K562 (cell line): ENCODE measurements around the gene MLX. TPM values are rescaled to one million over a fixed set of nuclear protein-coding genes. Genes with fewer than 3 reads are reported as not detected.
A peak's percentile ranks its signal among the peaks of the same experiment; 100 is the strongest.

Source experiments
- ETV6 ChIP-seq, 3 experiments: fragments of 150-350 bp in 1 of 3; sonication (generic) in 1 of 3; formaldehyde crosslinking in 1 of 3; IDR thresholded peaks; 2 replicates each; pipeline versions ENCODE4 v1.6.1 to v1.8.0; 2014 to 2022; ENCODE audit warnings: borderline replicate concordance in 2 of 3, low read depth in 2 of 3, antibody characterized with exemption in 1 of 3, low read length in 1 of 3, mild to moderate bottlenecking in 1 of 3, missing genetic modification reagents in 1 of 3
- HNRNPLL ChIP-seq: fragments of 200-400 bp; formaldehyde crosslinking; IDR thresholded peaks from 2 replicates; pipeline ENCODE4 v1.6.1; 2017; ENCODE audit warnings: low read length, low read depth, mild to moderate bottlenecking; ENCODE audit not compliant: poor library complexity, severe bottlenecking
- KDM1A ChIP-seq, 2 experiments: fragments of 450-650 bp; IDR thresholded peaks; 2 replicates each; pipeline ENCODE4 v1.6.1; 2016; ENCODE audit warnings: mild to moderate bottlenecking in 2 of 2
- NFATC3 ChIP-seq: fragments of 450-650 bp; IDR thresholded peaks from 2 replicates; pipeline ENCODE4 v1.6.1; 2017; ENCODE audit warnings: mild to moderate bottlenecking
- POLR2AphosphoS2 ChIP-seq: IDR thresholded peaks from 2 replicates; pipeline ENCODE4 v1.6.1; 2012; ENCODE audit warnings: low read length, improper control_type of control experiment
- TAL1 ChIP-seq: fragments of 450-650 bp; IDR thresholded peaks from 2 replicates; pipeline ENCODE4 v1.6.1; 2016; ENCODE audit warnings: mild to moderate bottlenecking
- ZNF3 ChIP-seq: fragments of 250-450 bp; sonication (Bioruptor Pico); IDR thresholded peaks from 2 replicates; pipeline ENCODE4 v1.5.0; 2021; ENCODE audit warnings: mild to moderate bottlenecking, moderate library complexity
- polyA plus RNA-seq, 8 experiments: library from polyadenylated mRNA; depleted of rRNA in 4 of 8; stranded (reverse) in 5 of 8; unstranded in 3 of 8; fragments of >200 nt; fragmentation: Nextera tagmentation in 2 of 8; fragmentation: Illumina TruSeq in 1 of 8; extraction: Ambion mirVana in 2 of 8; extraction: Trizol in 1 of 8; gene quantifications; 2 replicates each; pipeline versions ENCODE4 v1.2.1 to v1.2.3, GENCODE V29; 2011 to 2014; ENCODE audit warnings: inconsistent platforms in 1 of 8, missing spikeins in 1 of 8
- total RNA-seq, 7 experiments: library from RNA; depleted of rRNA in 6 of 7; stranded (reverse); fragments of >200 nt in 6 of 7; fragmentation: Illumina TruSeq in 2 of 7; extraction: Trizol in 2 of 7; gene quantifications; 2 replicates each; pipeline versions ENCODE4 v1.2.1 to v1.2.3, GENCODE V29; 2011 to 2021; ENCODE audit warnings: low replicate concordance in 1 of 7
- TF ChIP-seq, protein P1 (sequence below): sonication (generic); formaldehyde crosslinking; IDR thresholded peaks from 2 replicates; pipeline ENCODE4 v1.8.0; 2022; ENCODE audit warnings: mild to moderate bottlenecking, missing genetic modification reagents
- TF ChIP-seq, protein P2 (sequence below): fragments of 250-450 bp; sonication (Bioruptor Pico); IDR thresholded peaks from 2 replicates; pipeline ENCODE4 v1.5.0; 2020; ENCODE audit warnings: mild to moderate bottlenecking
- TF ChIP-seq, protein P3 (sequence below): sonication (generic); formaldehyde crosslinking; IDR thresholded peaks from 2 replicates; pipeline ENCODE4 v1.9.0; 2022; ENCODE audit warnings: mild to moderate bottlenecking, missing genetic modification reagents
- TF ChIP-seq, protein P4 (sequence below): sonication (generic); formaldehyde crosslinking; IDR thresholded peaks from 2 replicates; pipeline ENCODE4 v1.8.0; 2023; ENCODE audit warnings: missing genetic modification reagents, mild to moderate bottlenecking, borderline replicate concordance
- TF ChIP-seq, protein P5 (sequence below): fragments of 450-650 bp; formaldehyde crosslinking; IDR thresholded peaks from 2 replicates; pipeline ENCODE4 v1.4.0; 2022; ENCODE audit warnings: missing genetic modification characterization
- TF ChIP-seq, protein P6 (sequence below): fragments of 200-400 bp; formaldehyde crosslinking; IDR thresholded peaks from 2 replicates; pipeline ENCODE4 v1.6.1; 2017; ENCODE audit warnings: mild to moderate bottlenecking, low read depth, low read length, moderate library complexity

MLX gene
- total and polyA plus RNA-seq, 9 of the 15 experiments (the other 6 are each of a cell fraction or from before 2014, with no cell fraction given) = 42.9 to 100 (median 58.9) TPM

DNA sequence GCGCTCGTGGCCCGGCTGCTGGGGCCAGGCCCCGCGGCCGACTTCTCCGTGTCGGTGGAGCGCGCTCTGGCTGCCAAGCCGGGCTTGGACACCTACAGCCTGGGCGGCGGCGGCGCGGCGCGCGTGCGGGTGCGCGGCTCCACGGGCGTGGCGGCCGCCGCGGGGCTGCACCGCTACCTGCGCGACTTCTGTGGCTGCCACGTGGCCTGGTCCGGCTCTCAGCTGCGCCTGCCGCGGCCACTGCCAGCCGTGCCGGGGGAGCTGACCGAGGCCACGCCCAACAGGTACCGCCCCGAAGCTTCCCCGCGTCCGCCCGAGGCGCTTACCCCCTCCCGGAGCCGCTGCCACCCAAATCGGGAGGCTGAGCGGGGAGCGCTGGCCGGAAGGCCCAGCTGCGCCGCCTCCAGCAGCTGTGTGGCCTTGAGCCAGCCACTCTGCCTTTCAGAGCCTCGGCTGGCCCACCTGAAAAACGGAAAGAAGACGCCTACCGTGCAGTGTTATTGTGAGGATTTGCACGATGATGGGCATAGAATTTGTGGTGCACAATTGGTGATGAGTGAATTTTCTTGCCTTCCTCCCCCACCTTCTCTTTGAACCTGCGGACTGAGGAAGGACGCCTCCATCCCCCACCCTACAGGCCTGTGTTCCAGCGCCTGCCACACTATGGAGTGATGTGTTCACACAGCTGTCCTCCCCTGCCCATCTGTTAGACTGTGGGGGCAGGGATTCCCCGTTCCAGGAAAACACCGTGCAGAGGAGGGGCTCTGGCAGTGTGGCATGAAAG, 30.3 kb upstream of the MLX start (continued):
- no peak for TF ChIP-seq ETV6 (IDR thresholded peaks at IDR 0.05; ENCODE audit: borderline replicate concordance in 1 of 2, low read depth in 2 of 2, low read length in 1 of 2)
- no peak for TF ChIP-seq ETV6 (CRISPR knock-in tag; IDR thresholded peaks at IDR 0.05; ENCODE audit: borderline replicate concordance)
- TF ChIP-seq, protein P1, sequence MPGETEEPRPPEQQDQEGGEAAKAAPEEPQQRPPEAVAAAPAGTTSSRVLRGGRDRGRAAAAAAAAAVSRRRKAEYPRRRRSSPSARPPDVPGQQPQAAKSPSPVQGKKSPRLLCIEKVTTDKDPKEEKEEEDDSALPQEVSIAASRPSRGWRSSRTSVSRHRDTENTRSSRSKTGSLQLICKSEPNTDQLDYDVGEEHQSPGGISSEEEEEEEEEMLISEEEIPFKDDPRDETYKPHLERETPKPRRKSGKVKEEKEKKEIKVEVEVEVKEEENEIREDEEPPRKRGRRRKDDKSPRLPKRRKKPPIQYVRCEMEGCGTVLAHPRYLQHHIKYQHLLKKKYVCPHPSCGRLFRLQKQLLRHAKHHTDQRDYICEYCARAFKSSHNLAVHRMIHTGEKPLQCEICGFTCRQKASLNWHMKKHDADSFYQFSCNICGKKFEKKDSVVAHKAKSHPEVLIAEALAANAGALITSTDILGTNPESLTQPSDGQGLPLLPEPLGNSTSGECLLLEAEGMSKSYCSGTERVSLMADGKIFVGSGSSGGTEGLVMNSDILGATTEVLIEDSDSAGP (CRISPR knock-in tag) = no peak
- TF ChIP-seq, protein P2, sequence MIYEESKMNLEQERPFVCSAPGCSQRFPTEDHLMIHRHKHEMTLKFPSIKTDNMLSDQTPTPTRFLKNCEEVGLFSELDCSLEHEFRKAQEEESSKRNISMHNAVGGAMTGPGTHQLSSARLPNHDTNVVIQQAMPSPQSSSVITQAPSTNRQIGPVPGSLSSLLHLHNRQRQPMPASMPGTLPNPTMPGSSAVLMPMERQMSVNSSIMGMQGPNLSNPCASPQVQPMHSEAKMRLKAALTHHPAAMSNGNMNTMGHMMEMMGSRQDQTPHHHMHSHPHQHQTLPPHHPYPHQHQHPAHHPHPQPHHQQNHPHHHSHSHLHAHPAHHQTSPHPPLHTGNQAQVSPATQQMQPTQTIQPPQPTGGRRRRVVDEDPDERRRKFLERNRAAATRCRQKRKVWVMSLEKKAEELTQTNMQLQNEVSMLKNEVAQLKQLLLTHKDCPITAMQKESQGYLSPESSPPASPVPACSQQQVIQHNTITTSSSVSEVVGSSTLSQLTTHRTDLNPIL = no peak
- TF ChIP-seq, protein P3, sequence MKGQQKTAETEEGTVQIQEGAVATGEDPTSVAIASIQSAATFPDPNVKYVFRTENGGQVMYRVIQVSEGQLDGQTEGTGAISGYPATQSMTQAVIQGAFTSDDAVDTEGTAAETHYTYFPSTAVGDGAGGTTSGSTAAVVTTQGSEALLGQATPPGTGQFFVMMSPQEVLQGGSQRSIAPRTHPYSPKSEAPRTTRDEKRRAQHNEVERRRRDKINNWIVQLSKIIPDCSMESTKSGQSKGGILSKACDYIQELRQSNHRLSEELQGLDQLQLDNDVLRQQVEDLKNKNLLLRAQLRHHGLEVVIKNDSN (CRISPR knock-in tag) = no peak
- TF ChIP-seq NFATC3 = no peak
- TF ChIP-seq POLR2AphosphoS2 = no peak
- TF ChIP-seq, protein P4, sequence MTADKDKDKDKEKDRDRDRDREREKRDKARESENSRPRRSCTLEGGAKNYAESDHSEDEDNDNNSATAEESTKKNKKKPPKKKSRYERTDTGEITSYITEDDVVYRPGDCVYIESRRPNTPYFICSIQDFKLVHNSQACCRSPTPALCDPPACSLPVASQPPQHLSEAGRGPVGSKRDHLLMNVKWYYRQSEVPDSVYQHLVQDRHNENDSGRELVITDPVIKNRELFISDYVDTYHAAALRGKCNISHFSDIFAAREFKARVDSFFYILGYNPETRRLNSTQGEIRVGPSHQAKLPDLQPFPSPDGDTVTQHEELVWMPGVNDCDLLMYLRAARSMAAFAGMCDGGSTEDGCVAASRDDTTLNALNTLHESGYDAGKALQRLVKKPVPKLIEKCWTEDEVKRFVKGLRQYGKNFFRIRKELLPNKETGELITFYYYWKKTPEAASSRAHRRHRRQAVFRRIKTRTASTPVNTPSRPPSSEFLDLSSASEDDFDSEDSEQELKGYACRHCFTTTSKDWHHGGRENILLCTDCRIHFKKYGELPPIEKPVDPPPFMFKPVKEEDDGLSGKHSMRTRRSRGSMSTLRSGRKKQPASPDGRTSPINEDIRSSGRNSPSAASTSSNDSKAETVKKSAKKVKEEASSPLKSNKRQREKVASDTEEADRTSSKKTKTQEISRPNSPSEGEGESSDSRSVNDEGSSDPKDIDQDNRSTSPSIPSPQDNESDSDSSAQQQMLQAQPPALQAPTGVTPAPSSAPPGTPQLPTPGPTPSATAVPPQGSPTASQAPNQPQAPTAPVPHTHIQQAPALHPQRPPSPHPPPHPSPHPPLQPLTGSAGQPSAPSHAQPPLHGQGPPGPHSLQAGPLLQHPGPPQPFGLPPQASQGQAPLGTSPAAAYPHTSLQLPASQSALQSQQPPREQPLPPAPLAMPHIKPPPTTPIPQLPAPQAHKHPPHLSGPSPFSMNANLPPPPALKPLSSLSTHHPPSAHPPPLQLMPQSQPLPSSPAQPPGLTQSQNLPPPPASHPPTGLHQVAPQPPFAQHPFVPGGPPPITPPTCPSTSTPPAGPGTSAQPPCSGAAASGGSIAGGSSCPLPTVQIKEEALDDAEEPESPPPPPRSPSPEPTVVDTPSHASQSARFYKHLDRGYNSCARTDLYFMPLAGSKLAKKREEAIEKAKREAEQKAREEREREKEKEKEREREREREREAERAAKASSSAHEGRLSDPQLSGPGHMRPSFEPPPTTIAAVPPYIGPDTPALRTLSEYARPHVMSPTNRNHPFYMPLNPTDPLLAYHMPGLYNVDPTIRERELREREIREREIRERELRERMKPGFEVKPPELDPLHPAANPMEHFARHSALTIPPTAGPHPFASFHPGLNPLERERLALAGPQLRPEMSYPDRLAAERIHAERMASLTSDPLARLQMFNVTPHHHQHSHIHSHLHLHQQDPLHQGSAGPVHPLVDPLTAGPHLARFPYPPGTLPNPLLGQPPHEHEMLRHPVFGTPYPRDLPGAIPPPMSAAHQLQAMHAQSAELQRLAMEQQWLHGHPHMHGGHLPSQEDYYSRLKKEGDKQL (CRISPR knock-in tag) = no peak
- TF ChIP-seq, protein P5, sequence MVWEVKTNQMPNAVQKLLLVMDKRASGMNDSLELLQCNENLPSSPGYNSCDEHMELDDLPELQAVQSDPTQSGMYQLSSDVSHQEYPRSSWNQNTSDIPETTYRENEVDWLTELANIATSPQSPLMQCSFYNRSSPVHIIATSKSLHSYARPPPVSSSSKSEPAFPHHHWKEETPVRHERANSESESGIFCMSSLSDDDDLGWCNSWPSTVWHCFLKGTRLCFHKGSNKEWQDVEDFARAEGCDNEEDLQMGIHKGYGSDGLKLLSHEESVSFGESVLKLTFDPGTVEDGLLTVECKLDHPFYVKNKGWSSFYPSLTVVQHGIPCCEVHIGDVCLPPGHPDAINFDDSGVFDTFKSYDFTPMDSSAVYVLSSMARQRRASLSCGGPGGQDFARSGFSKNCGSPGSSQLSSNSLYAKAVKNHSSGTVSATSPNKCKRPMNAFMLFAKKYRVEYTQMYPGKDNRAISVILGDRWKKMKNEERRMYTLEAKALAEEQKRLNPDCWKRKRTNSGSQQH (CRISPR knock-in tag) = no peak
- no peak for TF ChIP-seq KDM1A (IDR thresholded peaks at IDR 0.05)
- no peak for TF ChIP-seq TAL1
- TF ChIP-seq, protein P6, sequence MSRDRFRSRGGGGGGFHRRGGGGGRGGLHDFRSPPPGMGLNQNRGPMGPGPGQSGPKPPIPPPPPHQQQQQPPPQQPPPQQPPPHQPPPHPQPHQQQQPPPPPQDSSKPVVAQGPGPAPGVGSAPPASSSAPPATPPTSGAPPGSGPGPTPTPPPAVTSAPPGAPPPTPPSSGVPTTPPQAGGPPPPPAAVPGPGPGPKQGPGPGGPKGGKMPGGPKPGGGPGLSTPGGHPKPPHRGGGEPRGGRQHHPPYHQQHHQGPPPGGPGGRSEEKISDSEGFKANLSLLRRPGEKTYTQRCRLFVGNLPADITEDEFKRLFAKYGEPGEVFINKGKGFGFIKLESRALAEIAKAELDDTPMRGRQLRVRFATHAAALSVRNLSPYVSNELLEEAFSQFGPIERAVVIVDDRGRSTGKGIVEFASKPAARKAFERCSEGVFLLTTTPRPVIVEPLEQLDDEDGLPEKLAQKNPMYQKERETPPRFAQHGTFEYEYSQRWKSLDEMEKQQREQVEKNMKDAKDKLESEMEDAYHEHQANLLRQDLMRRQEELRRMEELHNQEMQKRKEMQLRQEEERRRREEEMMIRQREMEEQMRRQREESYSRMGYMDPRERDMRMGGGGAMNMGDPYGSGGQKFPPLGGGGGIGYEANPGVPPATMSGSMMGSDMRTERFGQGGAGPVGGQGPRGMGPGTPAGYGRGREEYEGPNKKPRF = no peak
- no peak for TF ChIP-seq ZNF3 (CRISPR knock-in tag)
- peak; percentile 52 for TF ChIP-seq HNRNPLL
